Endothelial cell of umbilical vein (primary cell): Measurements from ENCODE around the gene TCIRG1. TPM values are rescaled to one million over a fixed set of nuclear protein-coding genes. Genes with fewer than 3 reads are reported as not detected.
"Not testable (repeated sequence)": the region's sequence is repeated elsewhere in the genome, so short reads cannot be mapped to it uniquely, and the experiment has no call there.

Source experiments
- BruUV-seq: library from RNA; stranded (reverse); fragments of 400-500 nt; replicated peaks from 2 replicates; lab custom pipeline; 2021; lab: Mats Ljungman, UMichigan
- CTCF ChIA-PET: fragments of 300-600, 350-600 bp; sonication (Branson Sonifier 250); formaldehyde crosslinking; loops from one replicate; lab custom pipeline; 2021; ENCODE audit warnings: antibody characterized with exemption, inconsistent platforms; lab: Charles Lee
- POLR2A ChIA-PET: fragments of 300-600, 350-600 bp; sonication (Branson Sonifier 250); formaldehyde crosslinking; loops from one replicate; lab custom pipeline; 2021; ENCODE audit warnings: antibody characterized with exemption, inconsistent platforms; lab: Charles Lee
- DNase-seq: peaks from one replicate; pipeline ENCODE4 v3.0.0-alpha.2; 2011; ENCODE audit warnings: low read depth, low spot score
- FAIRE-seq: peaks from 2 replicates; lab custom pipeline; 2011; peaks lifted over from hg19 to GRCh38; lab: Jason Lieb, UNC
- H2AFZ ChIP-seq: 2 replicates; pipeline ENCODE4 v1.6.0; 2012; ENCODE audit warnings: low read depth, low read length, control low read depth, inconsistent platforms
- H3K27ac ChIP-seq: 2 replicates; pipeline ENCODE4 v1.5.1; 2011; ENCODE audit warnings: low read depth, mild to moderate bottlenecking, control low read depth, low read length, moderate library complexity; ENCODE audit not compliant: insufficient read depth
- H3K27me3 ChIP-seq, 2 experiments: 2 replicates each; pipeline versions ENCODE4 v1.6.0 to v1.6.1; 2011; ENCODE audit warnings: low read length in 2 of 2, mixed read lengths in 1 of 2; ENCODE audit not compliant: control insufficient read depth in 2 of 2, insufficient read depth in 2 of 2
- H3K36me3 ChIP-seq, 2 experiments: 2 replicates in 1 of 2; 3 replicates in 1 of 2; pipeline ENCODE4 v1.5.1; 2011; ENCODE audit warnings: low read length in 2 of 2, mild to moderate bottlenecking in 1 of 2, moderate library complexity in 1 of 2; ENCODE audit not compliant: control insufficient read depth in 2 of 2, insufficient read depth in 2 of 2; ENCODE audit errors: extremely low read depth in 1 of 2
- H3K4me1 ChIP-seq: 3 replicates; pipeline ENCODE4 v1.5.1; 2011; ENCODE audit warnings: mild to moderate bottlenecking, low read length; ENCODE audit not compliant: control insufficient read depth, insufficient read depth; ENCODE audit errors: extremely low read depth
- H3K4me2 ChIP-seq: 2 replicates; pipeline ENCODE4 v1.6.1; 2011; ENCODE audit warnings: low read length, control low read depth, mixed read lengths; ENCODE audit not compliant: insufficient read depth
- H3K4me3 ChIP-seq, 3 experiments: fragments of 200-600 bp in 1 of 3; sonication (generic), shearing (Covaris generic) in 1 of 3; replicated peaks in 1 of 3; 2 replicates each; pipeline ENCODE4 v1.5.1; 2011 to 2016; ENCODE audit warnings: control low read depth in 3 of 3, low read length in 3 of 3, mild to moderate bottlenecking in 2 of 3, inconsistent platforms in 1 of 3, low read depth in 1 of 3, moderate library complexity in 1 of 3; ENCODE audit not compliant: insufficient read depth in 1 of 3
- H3K79me2 ChIP-seq: 2 replicates; pipeline ENCODE4 v1.6.0; 2012; ENCODE audit warnings: low read length, inconsistent platforms; ENCODE audit not compliant: control insufficient read depth, insufficient read depth
- H3K9ac ChIP-seq: replicated peaks from 2 replicates; pipeline ENCODE3; 2011; ENCODE audit warnings: low read length, control low read depth; ENCODE audit not compliant: insufficient read depth; ENCODE audit errors: extremely low read depth
- H3K9me1 ChIP-seq: replicated peaks from 3 replicates; pipeline ENCODE4 v1.6.0; 2011; ENCODE audit warnings: mild to moderate bottlenecking, low read length; ENCODE audit not compliant: control insufficient read depth, insufficient read depth; ENCODE audit errors: extremely low read depth
- H3K9me3 ChIP-seq: replicated peaks from 2 replicates; pipeline ENCODE4 v1.5.1; 2012; ENCODE audit warnings: low read length, inconsistent platforms; ENCODE audit not compliant: control insufficient read depth, insufficient read depth
- H4K20me1 ChIP-seq: replicated peaks from 2 replicates; pipeline ENCODE3; 2011; ENCODE audit warnings: mild to moderate bottlenecking, low read length; ENCODE audit not compliant: control insufficient read depth, insufficient read depth; ENCODE audit errors: extremely low read depth
- EZH2 ChIP-seq: IDR thresholded peaks from 2 replicates; pipeline ENCODE4 v1.6.1; 2012; ENCODE audit warnings: borderline replicate concordance, low read depth, mild to moderate bottlenecking, moderate library complexity, low read length, inconsistent platforms; ENCODE audit not compliant: severe bottlenecking
- FOS ChIP-seq: IDR thresholded peaks from 2 replicates; pipeline ENCODE4 v1.6.1; 2011; ENCODE audit warnings: mild to moderate bottlenecking, low read length, moderate library complexity, borderline replicate concordance; ENCODE audit not compliant: insufficient read depth
- GATA2 ChIP-seq: IDR thresholded peaks from 2 replicates; pipeline ENCODE4 v1.7.0; 2011; ENCODE audit warnings: low read depth, mild to moderate bottlenecking, moderate library complexity, mixed read lengths, low read length; ENCODE audit not compliant: insufficient read length, insufficient read depth
- JUN ChIP-seq: IDR thresholded peaks from 2 replicates; pipeline ENCODE4 v1.6.1; 2011; ENCODE audit warnings: borderline replicate concordance, low read depth; ENCODE audit not compliant: insufficient read length, insufficient read depth
- MAX ChIP-seq: IDR thresholded peaks from 2 replicates; pipeline ENCODE4 v1.6.1; 2011; ENCODE audit not compliant: insufficient read depth, insufficient read length
- MYC ChIP-seq: IDR thresholded peaks from one replicate; pipeline ENCODE4 v1.6.1; 2011; ENCODE audit warnings: mild to moderate bottlenecking, low read depth, low read length
- POLR2A ChIP-seq: IDR thresholded peaks from 2 replicates; pipeline ENCODE4 v1.6.1; 2012; ENCODE audit warnings: low read depth, mild to moderate bottlenecking, control low read depth, low read length
- POLR2AphosphoS5 ChIP-seq: IDR thresholded peaks from 2 replicates; pipeline ENCODE4 v1.6.1; 2012; ENCODE audit warnings: low read depth, mild to moderate bottlenecking, control low read depth, low read length, moderate library complexity; ENCODE audit not compliant: insufficient read depth
- dilution Hi-C: fragments of 300-500 bp; cut with MboI; formaldehyde crosslinking; loops from one replicate; pipeline ENCODE4 v1.15.0; 2019; ENCODE audit warnings: low sequenced_read_pairs; ENCODE audit not compliant: extremely low pct_ligation_motif_present
- intact Hi-C: fragments of 100-400 bp; cut with micrococcal nuclease; formaldehyde crosslinking; loops from one replicate; pipeline ENCODE4 v1.10.0; 2022
- polyA plus RNA-seq, 4 experiments: library from polyadenylated mRNA; depleted of rRNA in 3 of 4; stranded (reverse) in 3 of 4; unstranded in 1 of 4; fragments of >200 nt; gene quantifications; 2 replicates each; pipeline versions ENCODE4 v1.2.1 to v1.2.3, GENCODE V29; 2011 to 2012; ENCODE audit warnings: missing spikeins in 1 of 4
- total RNA-seq: library from RNA; stranded (reverse); gene quantifications from 2 replicates; pipeline ENCODE4 v1.2.3, GENCODE V29; 2021
- TF ChIP-seq, protein P1 (sequence below), 2 donors: IDR thresholded peaks; 1 replicate in 1 of 2; 2 replicates in 1 of 2; pipeline ENCODE4 v1.5.1; 2011; ENCODE audit warnings: low read length in 2 of 2, mild to moderate bottlenecking in 2 of 2, moderate library complexity in 2 of 2, control low read depth in 1 of 2, inconsistent platforms in 1 of 2, low read depth in 1 of 2; ENCODE audit not compliant: insufficient read depth in 1 of 2; ENCODE audit errors: extremely low read depth in 1 of 2

Gene TCIRG1
- total and polyA plus RNA-seq, 2 donors (not counting 3 experiments of a cell fraction or from before 2014, with no cell fraction given): 134 to 183 TPM

DNA sequence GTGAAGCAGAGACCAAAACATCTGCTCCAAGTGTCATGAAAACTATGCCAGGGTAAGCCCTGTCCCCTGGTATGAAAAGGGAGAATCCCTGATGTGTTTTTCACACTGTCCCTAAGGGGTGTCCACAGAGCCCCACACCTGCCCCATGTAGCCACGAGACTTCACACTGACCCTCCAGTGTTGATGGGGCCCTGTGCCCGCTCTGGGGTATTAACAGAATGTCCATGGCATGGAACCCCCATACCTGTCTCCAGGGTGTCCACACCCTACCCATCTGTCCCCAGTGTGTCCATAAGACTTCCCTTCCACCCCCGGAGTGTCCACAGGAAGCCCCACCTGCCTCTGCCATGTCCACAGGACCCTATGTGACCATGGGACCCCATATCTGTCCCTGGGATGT lies 43.7 kb upstream of the TCIRG1 start:
- H3K9ac ChIP-seq, FAIRE-seq, dilution Hi-C loops, POLR2A ChIA-PET, H3K36me3 ChIP-seq, CTCF ChIA-PET, H3K4me1 ChIP-seq, H3K9me1 ChIP-seq, H3K27me3 ChIP-seq, H4K20me1 ChIP-seq, BruUV-seq, H3K27ac ChIP-seq, H3K4me2 ChIP-seq, intact Hi-C loops, H3K79me2 ChIP-seq, DNase-seq, H3K4me3 ChIP-seq, H3K9me3 ChIP-seq, H2AFZ ChIP-seq: not testable (repeated sequence)

- H4K20me1 ChIP-seq, POLR2A ChIA-PET, BruUV-seq, CTCF ChIA-PET, H3K4me1 ChIP-seq, DNase-seq, H3K4me2 ChIP-seq, H3K27ac ChIP-seq, H3K36me3 ChIP-seq, H3K27me3 ChIP-seq, H3K4me3 ChIP-seq, H3K79me2 ChIP-seq, H3K9me1 ChIP-seq, dilution Hi-C loops, intact Hi-C loops, FAIRE-seq, H3K9me3 ChIP-seq, H2AFZ ChIP-seq, H3K9ac ChIP-seq: not testable (repeated sequence)
Observed at GRCh38 chr11:67995579-67995978, 43.2 kb upstream of the TCIRG1 start.

DNA sequence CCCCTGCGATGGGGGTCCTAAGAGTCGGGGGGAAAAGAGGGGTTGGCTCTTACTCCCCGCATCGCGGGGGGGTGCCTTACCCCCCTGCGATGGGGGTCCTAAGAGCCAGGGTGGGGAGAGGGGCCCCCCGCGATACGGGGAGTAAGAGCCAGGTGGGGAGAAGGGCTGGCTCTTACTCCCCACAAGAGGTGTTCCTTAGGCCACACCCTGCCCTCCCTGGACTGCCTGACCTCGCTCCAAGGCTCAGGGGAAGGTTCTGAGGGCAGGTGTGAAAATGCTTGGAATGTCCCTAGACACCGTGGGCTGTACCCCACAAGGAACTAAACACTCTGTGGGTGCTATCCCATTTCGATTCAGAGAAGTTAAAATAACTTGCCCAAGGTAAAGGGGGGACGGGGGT lies 42.8 kb upstream of the TCIRG1 start:
- POLR2A ChIA-PET: no interaction called here
- H3K27ac ChIP-seq: no peak overlapping the region
- H3K4me2 ChIP-seq: no peak overlapping the region
- peaks cover 0 to under 1% of the 10 kb centered on the region in 2 experiments for H3K27me3 ChIP-seq
- CTCF ChIA-PET: no interaction called here
- intact Hi-C loops: no loop called here
- no peaks in the 10 kb centered on the region for H4K20me1 ChIP-seq
- BruUV-seq: no TSS peak
- no peak overlapping the region for H3K9ac ChIP-seq
- no peaks in the 10 kb centered on the region for H3K4me1 ChIP-seq
- DNase-seq (no peak), FAIRE-seq (no peak)
- H2AFZ ChIP-seq: no peak overlapping the region
- no peak for TF ChIP-seq EZH2
- no peak for TF ChIP-seq MYC
- no peak for TF ChIP-seq JUN
- TF ChIP-seq, protein P1, sequence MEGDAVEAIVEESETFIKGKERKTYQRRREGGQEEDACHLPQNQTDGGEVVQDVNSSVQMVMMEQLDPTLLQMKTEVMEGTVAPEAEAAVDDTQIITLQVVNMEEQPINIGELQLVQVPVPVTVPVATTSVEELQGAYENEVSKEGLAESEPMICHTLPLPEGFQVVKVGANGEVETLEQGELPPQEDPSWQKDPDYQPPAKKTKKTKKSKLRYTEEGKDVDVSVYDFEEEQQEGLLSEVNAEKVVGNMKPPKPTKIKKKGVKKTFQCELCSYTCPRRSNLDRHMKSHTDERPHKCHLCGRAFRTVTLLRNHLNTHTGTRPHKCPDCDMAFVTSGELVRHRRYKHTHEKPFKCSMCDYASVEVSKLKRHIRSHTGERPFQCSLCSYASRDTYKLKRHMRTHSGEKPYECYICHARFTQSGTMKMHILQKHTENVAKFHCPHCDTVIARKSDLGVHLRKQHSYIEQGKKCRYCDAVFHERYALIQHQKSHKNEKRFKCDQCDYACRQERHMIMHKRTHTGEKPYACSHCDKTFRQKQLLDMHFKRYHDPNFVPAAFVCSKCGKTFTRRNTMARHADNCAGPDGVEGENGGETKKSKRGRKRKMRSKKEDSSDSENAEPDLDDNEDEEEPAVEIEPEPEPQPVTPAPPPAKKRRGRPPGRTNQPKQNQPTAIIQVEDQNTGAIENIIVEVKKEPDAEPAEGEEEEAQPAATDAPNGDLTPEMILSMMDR (IDR thresholded peaks at IDR 0.05; ENCODE audit: extremely low read depth in 1 of 2, insufficient read depth in 1 of 2, low read depth in 1 of 2, low read length in 2 of 2): no peak
- no peak for TF ChIP-seq GATA2
- TF ChIP-seq FOS: no peak
- TF ChIP-seq POLR2AphosphoS5: no peak
- TF ChIP-seq MAX: no peak
- no peak for TF ChIP-seq POLR2A
- no peaks in the 10 kb centered on the region for H3K36me3 ChIP-seq
- H3K9me1 ChIP-seq: no peaks in the 10 kb centered on the region
- no peak overlapping the region for H3K4me3 ChIP-seq
- no peaks in the 10 kb centered on the region for H3K79me2 ChIP-seq
- dilution Hi-C loops: no loop called here
- no peaks in the 10 kb centered on the region for H3K9me3 ChIP-seq
